Esophagus (tissue), 2 donors: Measurements from ENCODE around the gene MARCHF10. TPM values are rescaled to one million over a fixed set of nuclear protein-coding genes. Genes with fewer than 3 reads are reported as not detected.

Source experiments
- H3K27ac ChIP-seq, 2 donors: one replicate each; pipeline ENCODE4 v1.5.1; 2013; ENCODE audit warnings: low read depth in 2 of 2, mild to moderate bottlenecking in 2 of 2, inconsistent platforms in 1 of 2, low read length in 1 of 2, moderate library complexity in 1 of 2
- H3K27me3 ChIP-seq, 2 donors: one replicate each; pipeline ENCODE4 v1.6.1; 2013; ENCODE audit warnings: low read length in 2 of 2, control low read depth in 1 of 2, mild to moderate bottlenecking in 1 of 2; ENCODE audit not compliant: insufficient read depth in 2 of 2, control insufficient read depth in 1 of 2
- H3K36me3 ChIP-seq, 2 donors: one replicate each; pipeline ENCODE4 v1.6.1; 2013; ENCODE audit warnings: low read length in 1 of 2; ENCODE audit not compliant: control insufficient read depth in 2 of 2, insufficient read depth in 2 of 2
- H3K4me1 ChIP-seq, 2 donors: one replicate each; pipeline ENCODE4 v1.6.1; 2013; ENCODE audit warnings: low read length in 1 of 2; ENCODE audit not compliant: control insufficient read depth in 2 of 2, insufficient read depth in 2 of 2
- H3K4me3 ChIP-seq, 2 donors: one replicate each; pipeline ENCODE4 v1.5.1; 2013; ENCODE audit warnings: low read length in 2 of 2, mild to moderate bottlenecking in 2 of 2, low read depth in 1 of 2, moderate library complexity in 1 of 2
- H3K9me3 ChIP-seq, 2 donors: one replicate each; pipeline ENCODE4 v1.6.1; 2013; ENCODE audit warnings: mild to moderate bottlenecking in 2 of 2, low read depth in 1 of 2, low read length in 1 of 2, moderate library complexity in 1 of 2; ENCODE audit not compliant: control insufficient read depth in 2 of 2, insufficient read depth in 1 of 2
- WGBS, 2 donors: extraction: QIAGEN DNeasy Blood & Tissue Kit; methylation state at CpG; one replicate each; pipeline ENCODE4 v1.1.7; 2013; 5-methylcytosine and 5-hydroxymethylcytosine counted together
- polyA plus RNA-seq, 2 donors: library from polyadenylated mRNA; stranded (reverse); fragments of 200-250 nt; gene quantifications; one replicate each; pipeline ENCODE4 v1.2.3, GENCODE V29; 2013
- donor health status: healthy with polysubstance abuse.
- donor health status: Bipolar disorder and iron deficiency.

The MARCHF10 gene
- polyA plus RNA-seq, 2 donors, result 0.10 to 0.14 TPM

- 80 to 84% methylated on average over 6 of the region's 6 CpGs for WGBS, 2 donors
- H3K36me3 ChIP-seq, result no peaks in the 10 kb centered on the region
These were observed 145.3 kb downstream of the MARCHF10 start for GRCh38 chr17:62662855-62663254.

DNA sequence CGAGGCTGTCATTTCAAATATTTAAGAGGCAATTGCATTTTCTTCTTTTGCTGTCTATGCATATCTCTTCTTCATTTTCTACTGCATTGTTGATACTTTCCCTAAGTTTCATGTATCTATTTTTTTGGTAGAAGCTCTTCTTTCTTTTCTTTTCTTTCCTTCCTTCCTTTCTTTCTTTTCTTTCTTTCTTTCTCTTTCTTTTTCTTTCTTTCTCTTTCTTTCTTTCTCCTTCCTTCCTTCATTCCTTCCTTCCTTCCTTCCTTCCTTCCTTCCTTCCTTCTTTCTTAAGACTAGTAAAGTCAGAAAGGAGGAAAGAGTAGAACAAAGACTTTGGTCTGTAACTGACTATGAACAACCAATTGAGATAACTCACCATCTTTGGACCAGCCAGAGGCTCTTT is 146.8 kb downstream of the MARCHF10 start:
- Histone ChIP-seq H3K36me3 (no peaks in the 10 kb centered on the region), H3K4me1 (no peaks in the 10 kb centered on the region), H3K4me3 (no peak overlapping the region), H3K9me3 (no peaks in the 10 kb centered on the region), H3K27me3 (no peaks in the 10 kb centered on the region), H3K27ac (no peak overlapping the region)
- 100% methylated on average over 1 of the region's 1 CpG for WGBS, 2 donors

More at GRCh38 chr17:62662855-62663254, 145.3 kb downstream of the MARCHF10 start:
- Histone ChIP-seq H3K4me1 (no peaks in the 10 kb centered on the region), H3K4me3 (no peak overlapping the region), H3K27ac (no peak overlapping the region), H3K9me3 (no peaks in the 10 kb centered on the region), H3K27me3 (no peaks in the 10 kb centered on the region)

GRCh38 chr17:62660629-62661118 is 147.4 kb downstream of the MARCHF10 start:
- Histone ChIP-seq H3K27me3 (no peaks in the 10 kb centered on the region), H3K4me3 (no peak overlapping the region), H3K9me3 (no peaks in the 10 kb centered on the region), H3K4me1 (no peaks in the 10 kb centered on the region), H3K27ac (no peak overlapping the region), H3K36me3 (no peaks in the 10 kb centered on the region)
- WGBS, 2 donors, result 84 to 85% methylated on average over 2 of the region's 2 CpGs

DNA sequence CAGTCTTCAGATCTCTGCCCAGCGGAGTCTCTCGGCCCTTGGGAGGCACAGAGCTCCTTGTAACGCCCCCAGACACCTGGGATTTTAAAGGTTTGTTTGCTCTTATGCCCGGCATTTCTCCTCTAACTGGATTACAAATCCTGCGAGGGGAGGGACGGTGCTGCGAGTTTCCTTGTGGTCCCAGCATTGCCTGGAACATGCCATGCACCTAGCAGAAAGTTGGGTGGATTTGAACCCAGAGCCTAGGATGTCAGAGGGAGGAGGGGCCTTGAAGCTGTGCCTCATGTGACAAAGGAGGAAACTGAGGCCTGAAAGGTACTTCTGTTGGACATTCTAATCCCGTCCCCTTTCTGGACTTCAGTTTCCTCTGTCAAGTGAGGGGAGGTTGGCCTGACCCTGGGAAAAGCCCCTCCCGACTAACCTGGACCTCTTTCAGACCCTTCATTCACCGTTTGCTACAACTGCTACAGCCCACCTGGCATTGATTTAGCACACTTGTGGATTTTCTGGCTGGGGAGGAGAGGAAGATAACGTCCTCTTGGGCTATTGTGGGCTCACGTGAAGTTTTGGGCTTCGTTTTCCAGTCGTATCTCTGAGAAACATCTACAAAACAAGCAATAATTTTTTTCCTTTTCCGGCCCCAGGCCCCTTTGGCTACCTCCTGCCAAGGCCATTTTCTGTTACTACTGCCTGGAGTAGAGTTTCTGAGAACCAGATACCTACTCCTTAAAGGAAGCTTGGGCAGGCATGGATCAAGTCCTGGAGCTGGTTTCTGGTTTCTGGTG is 149.8 kb downstream of the MARCHF10 start:
- Histone ChIP-seq H3K27ac (no peak overlapping the region), H3K36me3 (no peaks in the 10 kb centered on the region), H3K4me3 (no peak overlapping the region), H3K9me3 (no peaks in the 10 kb centered on the region), H3K4me1 (peaks cover 4 to 9% of the 10 kb centered on the region in 2 donors), H3K27me3 (no peaks in the 10 kb centered on the region)
- 78 to 80% methylated on average over 15 of the region's 15 CpGs for WGBS, 2 donors

DNA sequence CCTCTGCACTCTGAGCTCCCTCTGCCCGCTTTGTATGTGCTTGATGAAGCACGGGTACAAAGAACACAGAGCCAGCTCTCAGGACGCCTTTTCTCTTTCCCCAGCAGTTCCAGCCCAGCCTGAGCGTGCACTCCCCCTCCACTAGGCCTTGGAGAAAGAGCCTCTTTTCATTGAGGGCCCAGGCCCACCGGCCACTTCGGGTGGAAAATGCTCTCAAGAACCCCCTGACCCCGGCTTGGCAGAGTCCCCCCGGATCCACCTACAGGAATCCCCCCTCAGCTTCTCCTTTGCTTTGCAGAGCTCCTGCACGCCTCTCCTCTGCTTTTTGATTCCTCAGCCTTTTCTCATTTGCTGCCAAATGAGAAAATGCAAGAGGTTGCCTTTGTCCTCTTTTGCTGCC is 150.4 kb downstream of the MARCHF10 start:
- H3K36me3 ChIP-seq, result no peaks in the 10 kb centered on the region
- H3K27me3 ChIP-seq, result no peaks in the 10 kb centered on the region
- 78 to 84% methylated on average over 9 of the region's 9 CpGs for WGBS, 2 donors
- H3K9me3 ChIP-seq, result no peaks in the 10 kb centered on the region
- no peak overlapping the region for H3K27ac ChIP-seq
- no peak overlapping the region for H3K4me3 ChIP-seq
- H3K4me1 ChIP-seq, result peaks cover 4 to 9% of the 10 kb centered on the region in 2 donors

DNA sequence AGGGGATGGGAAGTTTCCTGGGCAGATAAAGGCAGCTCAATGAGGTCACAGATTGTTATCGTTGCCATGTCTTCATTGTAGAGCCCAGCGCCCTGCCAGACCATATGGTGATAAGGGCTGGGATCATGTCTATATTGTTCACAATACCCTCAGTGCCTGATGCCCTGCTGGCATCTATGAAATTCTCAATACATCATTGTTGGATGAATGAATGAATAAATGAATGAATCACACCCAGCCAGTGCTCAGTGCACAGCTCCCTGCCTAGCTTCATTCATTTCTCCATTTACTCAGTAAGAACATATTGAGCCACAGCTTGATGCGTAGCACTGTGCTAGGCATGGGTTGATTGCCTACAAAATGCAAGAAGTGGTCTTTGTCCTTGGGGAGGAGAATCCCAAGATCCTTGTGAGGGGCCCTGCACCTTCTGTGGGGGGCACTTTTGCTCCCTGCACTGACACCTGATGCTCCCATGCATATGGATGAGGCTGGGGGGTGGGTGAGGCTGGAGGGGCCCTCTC is 150.9 kb downstream of the MARCHF10 start:
- no peaks in the 10 kb centered on the region for H3K27me3 ChIP-seq
- no peaks in the 10 kb centered on the region for H3K9me3 ChIP-seq
- H3K4me3 ChIP-seq, result no peak overlapping the region
- no peaks in the 10 kb centered on the region for H3K36me3 ChIP-seq
- 94% methylated on average over 3 of the region's 3 CpGs for WGBS, 2 donors
- H3K27ac ChIP-seq, result no peak overlapping the region
- H3K4me1 ChIP-seq, result peaks cover 4 to 11% of the 10 kb centered on the region in 2 donors

DNA sequence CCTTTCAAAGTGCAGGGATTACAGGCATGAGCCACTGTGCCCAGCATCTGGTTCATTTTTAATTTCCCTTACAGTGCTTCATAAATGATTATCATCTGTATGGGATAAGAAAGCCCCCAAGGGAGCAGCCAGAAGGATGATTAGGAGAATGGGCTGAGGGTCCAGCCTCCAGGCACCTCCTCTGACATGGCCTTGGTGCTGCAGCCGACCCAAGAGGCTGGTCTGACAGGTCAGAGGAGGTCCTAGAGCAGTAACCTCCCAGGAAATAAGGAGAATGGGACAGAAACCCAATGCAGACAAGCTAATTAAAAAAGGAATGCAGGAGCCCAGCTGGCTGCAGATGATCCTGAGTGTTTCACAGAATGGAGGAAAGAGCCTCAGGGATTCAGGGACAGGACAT is 151.7 kb downstream of the MARCHF10 start:
- no peak overlapping the region for H3K27ac ChIP-seq
- no peak overlapping the region for H3K4me3 ChIP-seq
- H3K27me3 ChIP-seq, result no peaks in the 10 kb centered on the region
- H3K4me1 ChIP-seq, result peaks cover 4 to 12% of the 10 kb centered on the region in 2 donors
- WGBS, 2 donors, result 56 to 67% methylated on average over 1 of the region's 1 CpG
- no peaks in the 10 kb centered on the region for H3K36me3 ChIP-seq
- no peaks in the 10 kb centered on the region for H3K9me3 ChIP-seq

DNA sequence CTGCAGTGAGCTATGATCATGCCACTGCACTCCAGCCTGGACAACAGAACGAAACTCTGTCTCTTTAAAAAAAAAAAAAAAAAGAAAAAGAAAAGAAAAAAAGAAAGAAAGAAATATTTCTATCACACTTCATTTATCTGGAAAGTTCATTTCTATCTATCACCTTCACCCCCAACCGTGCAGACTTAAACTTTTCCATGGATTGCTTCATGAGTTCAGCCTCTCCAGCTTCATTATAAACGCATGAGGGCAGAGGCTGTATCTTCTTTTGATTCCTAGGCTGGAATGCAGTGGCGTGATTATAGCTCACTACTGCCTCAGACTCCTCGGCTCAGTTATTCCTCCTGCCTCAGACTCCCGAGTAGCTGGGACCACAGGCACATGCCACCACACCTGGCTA is 152.5 kb downstream of the MARCHF10 start:
- H3K4me1 ChIP-seq, result peaks cover 4 to 12% of the 10 kb centered on the region in 2 donors
- H3K27me3 ChIP-seq, result no peaks in the 10 kb centered on the region
- WGBS, 2 donors, result 85 to 87% methylated on average over 6 of the region's 6 CpGs

DNA sequence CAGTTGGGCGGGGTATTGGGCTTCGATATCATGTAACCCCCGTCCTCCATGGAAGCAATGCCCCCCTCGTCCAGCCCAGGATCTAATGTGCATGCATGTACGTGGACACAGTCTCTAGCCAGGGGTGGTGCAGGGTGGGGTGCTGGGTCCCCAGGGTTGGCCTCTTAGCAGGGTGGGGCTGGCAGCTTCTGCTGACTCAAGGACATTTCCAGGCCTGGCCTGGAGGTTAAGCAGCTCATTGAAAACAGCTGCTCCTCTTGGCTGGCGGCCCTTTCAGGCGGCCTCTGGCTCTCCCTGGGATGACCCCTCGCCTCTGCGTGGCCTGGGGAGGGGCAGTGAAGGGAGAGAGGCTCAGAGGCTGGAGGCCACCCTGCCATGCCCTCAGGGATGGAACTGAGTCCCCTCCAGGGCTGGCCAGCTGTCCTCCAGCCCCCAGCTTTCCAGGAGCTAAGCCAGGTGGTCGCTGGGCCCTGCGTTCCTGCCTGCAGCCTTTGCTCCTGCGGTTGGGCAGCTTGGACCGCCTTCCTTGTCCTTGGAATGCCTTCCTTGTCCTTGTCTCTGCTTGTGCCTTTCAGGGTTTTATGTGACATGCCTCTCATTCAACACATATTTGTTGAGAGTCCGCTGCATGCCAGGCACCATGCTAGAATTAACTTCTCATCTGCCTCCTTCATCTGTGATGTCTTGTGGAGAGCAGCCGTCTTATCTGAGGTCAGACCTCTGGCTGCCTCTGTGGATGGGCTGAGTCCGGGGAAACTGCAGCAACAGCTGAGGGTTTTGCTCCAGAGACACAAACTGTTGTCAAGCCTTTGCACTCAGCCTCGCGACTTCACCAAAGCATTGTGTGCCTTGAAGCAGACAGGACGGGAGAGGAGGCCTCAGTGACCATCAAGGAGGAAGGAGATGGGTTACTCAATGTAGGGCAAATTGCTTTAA is 154.0 kb downstream of the MARCHF10 start:
- no peaks in the 10 kb centered on the region for H3K9me3 ChIP-seq
- no peak overlapping the region for H3K4me3 ChIP-seq
- 49 to 57% methylated on average over 19 of the region's 19 CpGs for WGBS, 2 donors
- H3K4me1 ChIP-seq, result peaks cover 4 to 12% of the 10 kb centered on the region in 2 donors
- H3K27me3 ChIP-seq, result no peaks in the 10 kb centered on the region
- no peaks in the 10 kb centered on the region for H3K36me3 ChIP-seq
- peak overlapping the region; percentile 60 to 73 for H3K27ac ChIP-seq

More for the DNA sequence above, 152.5 kb downstream of the MARCHF10 start:
- Histone ChIP-seq H3K27ac (no peak overlapping the region), H3K4me3 (no peak overlapping the region), H3K9me3 (no peaks in the 10 kb centered on the region), H3K36me3 (no peaks in the 10 kb centered on the region)
